ENCODE measurements around the gene ARGLU1. TPM values are rescaled to one million over a fixed set of nuclear protein-coding genes. Genes with fewer than 3 reads are reported as not detected.

Gene ARGLU1
- total RNA-seq, 1 experiment from 2014 or later: 105 TPM

DNA sequence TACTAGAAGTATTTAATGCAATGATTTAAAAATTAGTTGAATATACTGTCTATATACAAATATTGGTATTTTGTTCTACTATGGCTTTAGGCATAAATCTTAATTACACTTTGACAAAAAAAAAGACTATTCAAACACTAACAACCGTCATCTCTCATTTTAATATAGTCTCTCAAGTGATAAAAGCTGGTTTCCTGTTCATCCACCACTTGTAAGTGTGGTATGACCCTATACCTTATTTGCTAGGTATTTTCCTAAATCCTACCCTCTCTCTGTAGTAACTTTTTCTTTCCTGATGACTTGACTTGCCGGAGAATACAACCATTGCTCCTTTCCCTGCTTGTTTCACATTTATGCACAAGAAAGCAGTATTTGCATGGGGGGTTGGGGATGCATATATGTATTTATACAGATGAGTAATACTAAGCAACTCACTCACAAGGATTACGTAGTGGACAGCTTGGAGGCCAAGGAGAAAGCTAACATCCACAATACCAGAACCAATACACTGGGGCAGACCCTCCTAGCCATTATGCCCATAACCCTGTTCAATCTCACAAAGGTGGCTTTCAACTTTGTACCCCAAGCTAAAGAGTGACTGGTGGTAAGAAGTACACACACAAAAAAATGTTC, 19.8 kb downstream of the ARGLU1 start:
- DNase-seq (ENCODE audit: low spot score): no peak

DNA sequence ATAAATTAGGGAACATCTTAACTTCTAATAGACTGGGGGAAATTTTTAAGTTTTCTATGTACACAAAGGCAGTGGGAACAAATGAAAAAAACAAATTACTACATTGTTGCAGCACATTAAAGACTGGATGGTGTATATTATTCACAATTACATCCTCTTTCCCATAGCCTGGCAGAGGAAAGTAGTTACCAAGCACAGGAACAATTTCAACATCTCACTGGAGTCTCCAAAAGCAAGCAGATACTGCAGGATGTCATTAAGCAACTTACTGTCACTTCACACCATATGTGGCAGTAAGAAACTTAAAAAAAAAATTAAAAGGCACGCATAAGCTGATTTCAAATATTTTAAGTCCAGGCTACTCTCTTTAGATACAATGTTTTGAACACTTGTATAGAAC, 26.1 kb downstream of the ARGLU1 start:
- DNase-seq (ENCODE audit: low spot score): no peak

DNA sequence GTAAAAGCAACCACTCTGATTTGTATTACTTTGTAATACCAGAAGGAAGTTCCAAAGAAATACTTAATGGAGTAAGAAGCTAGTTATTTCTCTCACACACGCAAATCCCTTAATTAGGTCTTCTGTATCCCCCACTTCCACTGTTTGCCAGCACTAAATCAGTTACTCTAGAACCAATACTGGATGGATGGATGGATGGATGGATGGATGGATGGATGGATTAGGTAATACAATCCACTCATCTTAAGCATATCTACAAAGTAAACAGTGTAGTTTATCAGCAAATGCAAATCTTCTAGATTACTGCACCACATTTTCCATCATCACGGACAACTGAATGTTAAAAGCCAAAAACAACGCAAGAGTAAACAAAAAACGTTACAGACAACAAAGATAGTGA, 27.3 kb downstream of the ARGLU1 start:
- DNase-seq (ENCODE audit: low spot score): no peak

DNA sequence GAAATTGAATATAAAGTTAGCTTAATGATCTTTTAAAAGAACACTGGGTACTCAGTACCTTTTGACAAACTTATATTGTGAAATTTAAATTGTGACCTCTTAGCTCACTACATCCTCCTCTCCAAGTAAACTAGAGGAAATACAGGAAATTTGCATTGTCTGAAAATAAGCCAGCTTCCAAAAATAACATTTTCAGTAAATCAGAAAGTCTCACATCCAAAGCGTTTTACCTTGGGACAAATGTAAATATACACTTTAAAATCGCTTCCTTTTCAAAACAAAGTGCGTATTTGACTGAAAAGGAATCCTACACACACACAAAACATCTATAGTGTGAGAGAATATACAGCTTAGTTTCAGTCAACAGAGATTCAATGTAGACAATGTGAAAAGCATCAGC, 30.4 kb downstream of the ARGLU1 start:
- DNase-seq (ENCODE audit: low spot score): no peak

DNA sequence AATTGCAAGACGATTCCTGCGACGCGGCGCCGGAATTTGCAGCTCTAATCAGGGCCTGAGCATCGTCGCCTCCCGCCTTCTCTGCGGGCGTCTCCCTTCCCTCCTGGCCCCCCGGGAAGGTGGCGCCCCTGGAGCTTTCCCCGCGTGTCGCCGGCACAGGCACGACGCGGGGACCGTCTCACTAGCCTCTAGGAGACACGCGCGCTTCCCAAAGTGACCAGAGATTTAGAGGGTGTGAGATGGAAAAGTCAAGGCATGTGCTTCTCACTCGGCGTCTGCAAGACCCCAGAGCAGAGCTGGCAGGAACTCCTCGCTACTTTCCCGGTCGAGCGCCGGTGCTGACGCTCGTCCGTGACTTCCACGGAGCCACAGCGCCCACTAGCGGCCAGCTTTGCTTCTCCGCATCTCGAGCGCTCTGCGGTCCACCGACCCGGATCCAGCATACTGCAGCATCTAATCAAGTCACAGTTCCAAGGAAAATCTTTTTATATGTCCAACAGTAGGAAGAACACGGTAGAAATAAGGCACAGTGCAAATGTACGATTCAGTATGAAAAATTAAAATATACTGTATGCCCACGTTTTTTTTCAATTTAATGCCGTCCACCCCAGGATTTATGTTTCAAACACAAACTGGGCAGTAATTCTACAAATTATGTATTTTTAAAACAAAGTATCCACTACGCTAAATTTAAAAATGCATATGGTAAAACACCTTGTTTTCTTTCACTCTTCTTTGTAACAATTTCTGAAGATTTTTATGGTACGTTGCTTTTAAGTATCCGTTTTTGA, 31.5 kb downstream of the ARGLU1 start:
- DNase-seq (ENCODE audit: low spot score): peak; percentile 97

DNA sequence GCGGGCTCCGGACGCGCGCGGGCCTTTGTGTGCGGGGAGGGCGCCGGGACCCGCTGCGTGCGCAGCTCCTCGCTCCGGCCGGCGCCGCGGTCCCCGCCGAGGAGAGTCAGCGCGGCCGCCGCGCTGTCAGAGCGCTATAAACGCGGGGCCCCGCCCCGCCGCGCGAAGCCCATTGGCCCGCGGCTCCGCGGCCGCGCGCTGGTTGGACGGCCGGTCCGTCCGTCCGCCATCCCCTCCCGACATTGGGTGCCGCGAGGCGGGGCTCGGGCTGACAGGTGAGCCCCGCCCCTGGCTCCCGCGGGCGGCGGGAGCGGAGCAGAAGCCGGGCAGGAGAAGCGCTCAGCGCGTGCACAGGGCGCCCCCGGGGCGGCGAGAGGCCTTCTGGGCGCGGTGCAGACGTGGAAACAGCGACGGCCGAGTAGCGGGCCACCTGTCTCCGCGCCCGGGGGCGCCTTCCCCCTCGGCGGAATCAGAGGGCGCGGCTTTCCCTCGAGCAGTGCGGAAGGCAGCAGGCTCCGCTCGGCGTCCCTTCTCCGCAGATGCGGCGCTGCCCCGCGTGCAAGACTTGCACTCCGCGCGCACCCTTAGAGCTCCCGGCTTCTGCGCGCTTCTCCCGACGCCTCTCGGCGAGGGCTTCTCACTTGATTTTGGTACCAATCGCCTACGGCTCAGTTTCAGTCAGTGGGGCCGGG, 32.2 kb downstream of the ARGLU1 start, which contains the start of gene EFNB2:
Gene EFNB2, minus strand, starts transcription at position 111 of the 692 bp plus-strand sequence. CDS start 698 bp downstream, outside the sequence.
- peak; percentile 98 for DNase-seq (ENCODE audit: low spot score)

DNA sequence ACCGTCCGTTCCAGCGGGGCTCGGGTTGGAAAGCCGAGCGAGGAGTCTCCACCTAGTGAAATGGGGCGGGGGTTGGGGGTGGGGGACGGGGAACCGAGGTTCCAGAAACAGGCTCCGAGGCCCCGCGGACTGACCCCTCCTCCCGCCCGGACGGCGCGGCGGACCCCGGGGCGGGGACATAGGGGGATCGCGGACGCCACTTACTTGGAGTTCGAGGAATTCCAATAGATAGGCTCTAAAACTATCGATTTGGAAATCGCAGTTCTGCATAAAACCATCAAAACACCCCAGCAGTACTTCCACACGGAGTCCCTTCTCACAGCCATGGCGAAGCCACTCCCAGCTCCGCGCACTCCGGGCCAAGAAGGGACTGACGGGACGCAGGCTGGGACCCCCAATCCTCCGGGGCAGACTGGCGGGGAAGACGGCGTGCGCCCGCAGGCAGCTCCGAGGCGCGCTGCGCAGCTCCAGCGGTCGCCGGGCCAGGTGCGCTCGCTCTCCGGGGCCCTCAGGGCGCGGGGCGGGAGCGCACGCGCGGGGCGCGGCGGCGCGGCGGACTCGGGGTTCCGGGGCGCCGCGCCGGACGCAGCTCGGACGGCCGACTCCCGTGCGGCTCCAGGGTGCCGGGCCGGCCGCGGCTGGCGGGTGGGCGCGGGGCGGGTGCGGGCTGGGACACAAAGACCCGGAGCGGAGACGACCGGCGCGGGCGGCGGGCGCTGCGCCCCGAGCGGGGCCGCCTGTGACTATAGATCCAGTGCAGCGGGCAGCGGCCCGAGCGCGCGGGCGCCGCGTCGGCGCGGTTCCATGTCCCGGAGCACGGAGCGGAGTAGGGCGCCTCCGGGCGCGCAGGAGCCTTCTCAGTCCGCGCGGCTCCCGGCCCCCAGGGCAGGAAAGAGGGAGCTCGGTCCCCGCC, 33.0 kb downstream of the ARGLU1 start:
- DNase-seq (ENCODE audit: low spot score): peak; percentile 47

DNA sequence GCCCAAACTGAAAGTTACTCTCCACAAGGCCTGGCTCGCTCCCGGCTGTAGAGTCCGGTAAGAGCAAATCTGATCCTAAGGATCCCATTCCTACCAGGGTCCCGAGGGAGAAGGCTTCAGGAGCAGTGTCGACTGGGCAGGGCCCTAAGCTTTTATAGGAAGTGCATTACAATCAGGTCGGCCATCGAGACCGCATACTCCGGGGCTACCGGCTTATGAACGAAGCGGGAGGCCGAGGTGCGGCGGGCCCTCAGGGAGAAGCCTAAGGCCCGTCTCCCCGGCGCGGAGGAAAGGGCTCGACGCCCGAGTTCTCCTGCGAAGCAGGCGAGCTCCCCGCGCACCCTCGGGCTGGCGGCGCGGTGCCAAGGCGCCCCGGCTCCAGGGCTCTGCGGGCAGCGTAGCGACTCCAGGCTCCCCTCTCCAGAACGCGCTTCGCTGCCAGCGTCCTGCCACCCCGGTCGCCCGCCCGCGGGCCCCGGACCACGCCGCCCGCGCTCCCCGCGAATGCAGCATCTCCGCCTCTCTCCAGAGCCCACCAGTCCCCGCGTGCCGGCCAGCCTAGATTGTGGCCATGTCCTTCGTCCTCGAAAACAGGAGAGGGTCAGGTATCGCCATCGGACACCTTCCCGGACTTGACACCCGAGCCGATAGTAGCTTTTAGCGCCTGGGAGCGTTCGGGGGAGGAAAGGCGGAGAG, 33.8 kb downstream of the ARGLU1 start:
- DNase-seq (ENCODE audit: low spot score): peak; percentile 85

DNA sequence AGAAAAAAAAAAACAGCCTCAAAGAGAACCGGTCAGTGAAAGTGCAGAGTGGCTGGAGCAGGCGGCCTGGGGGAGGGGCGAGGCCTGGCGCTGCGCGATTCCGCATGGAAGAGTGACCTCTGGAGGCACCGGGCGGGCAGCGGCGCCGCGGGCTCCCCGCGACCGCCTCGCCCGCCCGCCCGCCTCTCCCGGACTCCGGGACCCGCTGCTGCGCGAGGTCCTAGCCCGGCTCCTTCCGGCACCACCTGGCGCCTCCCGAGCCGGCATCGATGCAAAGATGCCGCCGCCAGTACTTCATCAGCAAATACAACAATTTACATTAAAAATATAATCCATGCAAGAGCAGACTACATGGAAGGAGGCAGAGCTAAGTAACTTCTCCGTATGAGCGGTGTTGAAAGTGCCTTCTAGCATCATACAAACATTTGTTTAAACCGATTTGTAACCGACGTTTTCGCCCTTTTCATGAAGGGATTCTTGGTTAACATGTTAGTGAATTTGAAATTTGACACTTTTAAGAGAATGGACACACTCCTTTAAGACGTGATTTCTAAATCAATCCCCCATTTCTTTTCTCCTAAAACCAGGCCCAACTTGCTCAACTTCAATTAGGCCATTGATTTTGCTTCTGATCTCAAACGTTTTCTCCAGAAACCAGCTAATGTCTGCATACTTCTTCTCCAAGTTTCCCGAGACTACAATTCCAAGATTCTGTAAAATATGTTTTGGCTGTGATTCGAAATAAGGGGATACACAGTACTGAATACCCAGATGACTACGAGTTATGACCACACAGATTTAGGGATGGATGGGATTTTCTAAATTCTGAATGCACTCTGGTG, 34.6 kb downstream of the ARGLU1 start:
- DNase-seq (ENCODE audit: low spot score): peak; percentile 93

DNA sequence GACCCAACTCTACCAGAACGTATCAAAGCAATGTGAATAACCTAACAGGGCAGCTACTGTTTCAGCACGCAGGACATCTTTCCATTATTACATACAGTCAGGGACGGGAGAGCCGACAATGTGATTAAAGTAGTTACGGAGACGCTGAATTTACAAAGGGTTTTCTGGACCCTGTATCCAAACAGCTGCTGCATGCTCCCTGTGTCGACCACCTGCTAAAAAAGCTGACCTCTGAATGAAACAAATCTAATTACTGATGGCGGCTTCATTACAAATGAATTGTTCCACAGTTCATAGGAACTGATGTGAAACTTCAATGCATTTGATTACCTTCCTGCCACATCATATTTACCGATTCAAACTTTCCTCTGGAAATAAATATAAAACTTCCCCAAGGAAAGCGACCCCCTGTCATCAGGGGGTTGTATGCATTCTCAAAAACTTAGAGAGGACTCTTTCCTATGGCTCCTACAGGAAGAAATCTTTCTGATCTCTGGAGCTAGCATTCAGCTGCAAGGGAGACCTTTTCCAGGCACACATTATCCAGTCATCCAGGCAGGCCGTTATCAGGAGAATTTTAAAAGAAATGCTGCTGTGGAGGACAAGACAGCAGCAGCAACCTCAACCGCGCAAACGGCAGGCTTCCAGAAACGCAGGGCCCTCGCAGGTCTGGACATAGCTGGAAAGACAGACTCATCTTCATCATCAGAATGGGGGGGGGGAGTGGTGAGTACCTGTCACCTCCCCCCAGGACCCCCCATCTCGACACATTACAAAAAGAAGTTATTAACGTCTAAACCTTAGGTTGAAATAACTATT, 35.6 kb downstream of the ARGLU1 start:
- peak; percentile 54 for DNase-seq (ENCODE audit: low spot score)

DNA sequence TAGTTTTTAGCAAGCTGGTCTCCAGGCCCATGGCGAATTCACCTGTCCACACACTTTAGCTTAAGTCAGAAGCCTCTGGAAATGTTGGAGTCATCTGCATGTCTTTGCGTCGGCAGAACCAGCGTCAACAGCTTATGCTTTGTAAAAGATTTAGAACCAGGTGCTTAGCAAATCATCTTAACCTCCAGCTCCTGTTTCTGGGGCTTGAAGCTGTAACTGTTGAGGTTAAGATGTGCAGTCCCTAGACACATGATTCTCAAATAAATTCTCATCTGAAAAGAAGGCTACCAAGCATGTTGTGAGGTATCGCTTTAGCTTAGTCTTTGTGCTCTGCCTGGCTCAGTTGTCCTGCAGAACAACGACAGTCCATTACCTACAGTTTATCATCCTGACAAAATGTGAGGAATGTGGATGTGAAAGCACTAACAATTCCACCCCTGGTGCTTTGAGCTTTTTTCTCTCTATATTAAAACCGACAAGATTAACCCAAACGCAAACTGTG, 36.9 kb downstream of the ARGLU1 start:
- peak; percentile 69 for DNase-seq (ENCODE audit: low spot score)

DNA sequence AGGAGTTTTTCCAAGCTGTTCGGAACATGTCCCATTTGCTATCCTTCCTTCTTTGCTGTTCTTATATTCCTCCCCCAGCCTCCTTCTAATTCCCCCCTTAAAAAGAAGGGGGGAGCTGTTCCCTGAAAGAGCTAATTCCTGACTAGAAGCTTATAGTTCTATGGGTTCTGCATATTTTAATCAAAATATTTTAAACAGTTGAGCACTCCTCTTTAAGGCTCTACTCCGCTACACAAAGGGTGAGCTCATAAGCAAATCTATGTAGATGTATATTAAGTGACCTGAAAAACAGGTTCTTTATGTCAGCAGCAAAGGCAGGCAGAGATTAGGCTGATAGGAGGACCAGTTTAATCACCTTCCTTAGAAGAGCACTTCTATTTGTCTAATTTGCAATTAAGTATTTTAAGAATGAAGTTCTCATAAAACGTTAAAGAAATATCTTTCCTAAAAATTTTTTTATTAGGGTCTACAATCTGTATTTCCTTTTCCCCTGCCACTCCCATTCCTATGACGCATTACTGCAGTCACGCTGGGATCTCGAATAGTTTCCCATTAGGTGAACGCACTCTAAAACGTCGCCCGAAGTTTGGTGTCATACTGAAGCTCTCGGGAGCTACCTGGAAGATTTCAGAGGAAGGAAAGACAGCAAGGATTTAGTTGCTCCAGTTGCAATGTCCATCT, 37.6 kb downstream of the ARGLU1 start:
- DNase-seq (ENCODE audit: low spot score): peak; percentile 89

DNA sequence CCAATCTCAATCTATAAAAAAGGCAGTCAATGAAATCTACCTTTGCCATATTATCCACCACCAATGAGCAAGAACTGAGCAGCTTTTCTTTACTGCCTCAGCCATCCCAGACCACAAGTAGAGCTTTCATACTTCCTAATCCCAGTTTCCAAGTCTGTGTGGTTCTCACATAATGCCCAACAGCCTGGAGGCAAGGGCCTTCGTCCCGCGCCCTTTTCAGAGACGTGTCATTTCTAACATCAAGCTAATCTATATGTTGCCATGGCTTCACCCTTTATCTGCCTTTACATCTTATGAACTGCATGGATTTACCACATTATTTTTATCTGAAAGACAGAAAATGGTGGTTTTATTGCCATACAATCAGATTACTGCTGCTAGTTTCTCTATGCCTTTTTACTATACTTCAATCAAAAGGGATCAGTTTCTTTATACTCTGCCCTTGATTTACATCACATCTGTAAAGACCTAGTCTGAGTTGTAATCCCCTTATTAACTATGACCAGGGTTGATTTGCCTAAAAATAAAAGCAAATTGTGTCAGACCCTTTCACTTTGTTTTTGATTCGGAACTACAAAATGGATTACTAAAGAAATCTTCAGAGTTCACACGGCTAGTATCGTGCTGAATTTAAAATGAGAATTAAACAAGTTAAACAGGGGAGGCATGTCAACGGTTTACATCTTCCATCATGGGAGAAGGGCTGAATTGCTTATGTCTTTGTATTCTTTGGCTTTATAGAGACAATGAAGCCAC, 38.3 kb downstream of the ARGLU1 start:
- DNase-seq (ENCODE audit: low spot score): peak; percentile 68

DNA sequence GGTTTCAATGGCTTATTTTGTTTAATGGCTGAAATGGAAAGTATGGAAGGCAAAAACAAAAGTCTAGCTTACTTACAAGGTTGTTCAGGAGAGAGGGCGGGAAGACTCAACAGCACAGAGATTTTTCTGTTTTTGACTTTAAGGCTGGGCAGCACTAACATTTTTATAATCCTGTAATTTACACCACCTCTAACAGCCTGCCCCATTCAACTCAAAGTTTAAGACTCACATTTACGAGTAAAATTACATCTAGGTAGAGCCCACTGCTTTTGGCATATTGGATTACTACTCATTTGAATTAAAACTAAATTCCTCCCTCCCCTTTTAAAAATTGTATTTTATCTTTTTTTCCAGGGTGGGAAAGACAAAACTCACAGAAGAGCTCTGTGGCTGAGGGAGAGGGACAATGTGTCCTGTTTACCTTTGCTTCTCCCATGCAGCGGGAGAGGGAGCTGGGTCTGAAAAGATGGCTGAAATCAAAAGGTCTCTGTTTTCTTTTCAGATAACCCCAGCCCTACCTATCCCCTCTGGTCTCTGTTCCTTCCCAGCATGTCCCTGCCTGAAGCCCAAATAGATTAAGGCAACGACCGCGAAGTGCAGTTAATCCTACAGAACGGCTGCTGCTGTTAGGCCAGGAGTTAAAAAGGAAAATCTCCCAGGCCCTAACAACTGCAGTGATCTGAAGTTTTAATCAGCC, 39.1 kb downstream of the ARGLU1 start:
- DNase-seq (ENCODE audit: low spot score): peak; percentile 21

DNA sequence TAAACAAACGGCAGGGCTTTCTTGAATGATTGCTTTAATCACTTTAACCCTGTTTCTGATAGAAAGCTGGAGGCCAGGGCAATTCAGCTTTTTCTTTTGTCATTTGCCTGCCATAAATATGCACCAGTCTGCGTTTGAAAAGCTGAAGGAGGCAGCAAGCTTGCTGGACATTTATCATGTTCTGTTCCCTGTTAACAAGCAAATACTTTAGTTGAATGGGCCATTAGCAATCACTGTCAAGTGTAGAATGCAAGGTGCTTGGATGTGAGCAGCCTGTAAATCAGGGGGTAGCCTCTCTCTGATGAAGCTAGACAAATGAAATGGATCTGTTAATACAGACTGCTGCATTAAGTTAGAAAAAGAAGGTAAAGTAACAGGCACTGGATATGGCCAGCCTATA, 40.1 kb downstream of the ARGLU1 start:
- DNase-seq (ENCODE audit: low spot score): peak; percentile 27

DNA sequence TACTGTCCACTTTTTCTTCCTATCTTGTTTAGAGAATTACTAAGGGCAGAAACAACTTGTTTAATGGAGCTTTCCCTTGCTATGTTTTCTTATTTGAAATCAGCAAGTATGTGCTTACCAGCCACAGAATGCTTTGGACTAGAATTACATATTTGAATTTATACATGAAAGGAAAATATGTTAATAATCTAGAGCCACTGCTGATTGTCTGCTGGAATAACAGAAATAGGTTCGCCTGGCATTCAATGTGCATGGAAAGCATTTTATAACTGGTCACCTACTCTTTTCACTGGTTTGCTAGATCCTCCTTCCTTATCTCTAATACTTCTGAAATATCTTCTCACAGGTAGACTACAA, 40.5 kb downstream of the ARGLU1 start:
- DNase-seq (ENCODE audit: low spot score): no peak
